CD4-positive, alpha-beta T cell treated with Interleukin-1 beta for 1 hour (primary cell): ENCODE results near the gene PYCARD.
"Not testable (repeated sequence)": the region's sequence is repeated elsewhere in the genome, so short reads cannot be mapped to it uniquely, and the experiment has no call there.

ENCODE experiments used
- DNase-seq, 2 donors: peaks; one replicate each; pipeline ENCODE4 v3.0.0-alpha.2; 2020 to 2022

Gene PYCARD

DNA sequence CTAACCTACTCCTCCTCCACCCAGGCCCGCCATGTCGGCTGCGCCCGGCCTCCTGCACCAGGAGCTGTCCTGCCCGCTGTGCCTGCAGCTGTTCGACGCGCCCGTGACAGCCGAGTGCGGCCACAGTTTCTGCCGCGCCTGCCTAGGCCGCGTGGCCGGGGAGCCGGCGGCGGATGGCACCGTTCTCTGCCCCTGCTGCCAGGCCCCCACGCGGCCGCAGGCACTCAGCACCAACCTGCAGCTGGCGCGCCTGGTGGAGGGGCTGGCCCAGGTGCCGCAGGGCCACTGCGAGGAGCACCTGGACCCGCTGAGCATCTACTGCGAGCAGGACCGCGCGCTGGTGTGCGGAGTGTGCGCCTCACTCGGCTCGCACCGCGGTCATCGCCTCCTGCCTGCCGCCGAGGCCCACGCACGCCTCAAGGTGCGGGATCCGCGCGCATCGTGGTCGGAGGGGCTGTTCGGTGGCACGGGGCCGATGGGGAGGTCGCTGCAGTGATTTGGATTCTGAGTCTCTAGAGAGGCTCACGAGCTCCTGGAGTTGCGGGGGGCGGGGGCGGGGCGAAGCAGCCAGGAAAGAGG lies 12.2 kb upstream of the PYCARD start:
- no peak for DNase-seq

GRCh38 chr16:31213877-31214707 lies 11.5 kb upstream of the PYCARD start, which contains the start of gene TRIM72:
TRIM72 (plus strand) TSS chr16:31214119; CDS start chr16:31214739, 620 bp downstream.
- DNase-seq: no peak

- DNase-seq: no peak
These were observed 10.8 kb upstream of the PYCARD start for GRCh38 chr16:31213342-31213741.

DNA sequence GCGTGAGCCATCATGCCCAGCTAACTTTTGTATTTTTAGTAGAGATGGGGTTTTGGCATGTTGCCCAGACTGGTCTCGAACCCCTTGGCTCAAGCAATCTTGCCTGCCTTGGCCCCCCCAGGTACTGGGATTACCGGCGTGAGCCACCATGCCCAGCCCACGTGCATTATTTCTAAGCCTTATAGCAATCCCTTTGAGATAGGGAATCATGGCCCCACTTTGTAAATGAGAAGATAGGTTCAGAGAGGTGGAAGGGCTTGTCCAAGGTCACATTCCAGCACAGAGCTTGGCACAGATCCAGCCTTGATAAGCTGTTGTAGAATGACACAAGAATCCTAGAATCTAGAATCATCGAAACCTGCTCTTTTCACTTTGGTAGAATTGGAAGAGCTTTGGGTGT lies 4.2 kb upstream of the PYCARD start:
- no peak for DNase-seq

DNA sequence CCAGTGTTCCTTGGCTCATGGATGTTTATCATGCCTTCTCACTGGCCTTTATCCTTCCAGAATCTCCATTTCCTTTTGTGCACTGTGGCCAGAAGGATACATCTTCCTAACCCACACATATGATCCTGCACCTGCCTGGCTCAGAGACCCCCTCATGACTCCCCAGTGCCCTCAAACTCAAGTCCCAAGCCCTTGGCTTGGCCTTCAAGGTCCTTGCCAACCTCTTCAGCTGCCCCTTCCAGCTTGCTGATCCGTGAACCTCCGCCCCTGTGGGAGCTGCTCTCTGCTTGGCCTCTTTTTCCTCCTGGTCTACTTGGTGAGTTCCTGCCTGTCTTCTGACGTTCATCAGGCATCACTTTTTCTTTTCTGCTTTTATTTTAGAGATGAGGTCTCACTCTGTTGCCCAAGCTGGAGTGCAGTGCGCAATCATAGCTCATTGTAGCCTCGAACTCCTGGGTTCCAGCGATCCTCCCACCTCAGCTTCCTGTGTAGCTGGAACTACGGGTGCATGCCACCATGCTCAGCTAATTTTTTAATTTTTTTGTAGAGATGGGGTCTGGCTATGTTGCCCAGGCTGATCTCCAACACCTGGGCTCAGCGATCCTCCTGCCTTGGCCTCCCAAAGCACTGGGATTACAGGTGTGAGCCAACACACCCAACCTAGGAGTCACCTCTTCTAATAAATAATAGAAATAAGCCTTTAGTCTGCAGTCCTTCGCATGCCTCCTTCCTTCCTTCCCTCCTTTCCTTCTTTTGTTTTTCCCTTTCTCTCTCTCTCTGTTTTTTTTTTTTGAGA lies 2.5 kb upstream of the PYCARD start:
- DNase-seq: no peak

GRCh38 chr16:31201582-31202413 lies 762 bp downstream of the PYCARD start:
- DNase-seq: peak; percentile 41 to 48

DNA sequence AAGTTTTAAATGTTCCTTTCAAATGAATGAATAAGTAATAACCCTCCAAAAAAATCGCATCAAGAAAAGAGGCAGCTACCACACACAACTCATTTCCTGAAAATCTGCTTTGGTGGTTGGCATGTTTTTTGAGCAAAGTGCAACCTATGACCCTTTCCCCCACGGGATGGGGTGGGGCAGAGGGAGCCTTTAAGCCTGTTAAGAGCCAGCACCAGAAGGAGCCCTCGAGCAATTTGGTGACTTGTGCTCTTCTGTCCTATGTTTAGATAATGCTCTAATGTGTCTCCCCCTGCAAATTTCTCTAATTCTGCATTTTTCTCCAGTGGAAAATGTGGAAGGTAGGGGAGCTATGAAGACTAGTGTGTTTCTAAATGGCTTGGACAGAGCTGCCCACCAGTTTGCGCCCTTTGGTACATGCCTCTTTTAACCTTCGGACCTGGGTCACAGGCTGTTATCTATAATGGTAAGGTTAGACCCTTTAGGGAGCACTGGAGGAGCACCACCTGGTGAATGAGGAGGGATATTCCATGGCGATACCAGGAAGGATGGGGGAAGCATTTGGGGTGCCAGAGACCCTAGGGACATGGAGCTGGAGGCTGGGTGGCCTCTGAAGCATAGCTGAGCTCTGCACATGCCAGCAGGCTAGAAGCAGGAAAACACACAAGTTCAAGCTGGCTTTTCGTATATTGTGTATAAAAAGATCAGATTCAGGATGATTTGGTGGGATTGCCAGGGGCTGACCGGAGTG lies 1.6 kb downstream of the PYCARD start:
- peak; percentile 36 to 54 for DNase-seq

- not testable (repeated sequence) for DNase-seq
These were observed 2.4 kb downstream of the PYCARD start for GRCh38 chr16:31200111-31200510.

DNA sequence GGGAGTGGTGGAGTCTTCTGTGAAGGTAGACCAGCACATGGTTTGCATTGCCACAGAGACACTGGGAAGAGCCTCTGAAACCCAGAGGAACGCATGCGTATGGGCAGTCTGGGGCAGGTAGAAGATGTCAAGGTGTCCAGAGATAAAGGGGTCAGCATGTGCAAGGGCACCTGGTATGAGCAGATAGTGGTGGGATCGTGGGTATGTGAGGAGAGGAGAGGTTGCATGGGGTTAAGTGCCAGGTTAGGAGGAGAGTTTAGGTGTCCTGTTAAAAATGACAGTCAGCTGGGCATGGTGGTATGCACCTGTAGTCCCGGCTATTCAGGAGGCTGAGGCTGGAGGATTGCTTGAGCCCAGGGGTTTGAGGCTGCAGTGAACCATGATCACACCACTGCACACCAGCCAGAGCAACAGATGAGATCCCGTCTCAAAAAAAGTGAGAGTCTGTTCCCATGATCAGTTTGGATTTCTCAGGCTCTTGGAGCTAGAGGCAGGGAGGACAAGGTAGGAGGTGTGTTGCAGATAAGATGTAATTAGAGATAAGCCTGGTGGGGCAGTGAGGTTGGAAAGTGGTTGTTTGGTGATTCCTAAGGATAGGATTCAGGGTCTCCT lies 3.0 kb downstream of the PYCARD start:
- DNase-seq: no peak

- DNase-seq: no peak
These were observed 4.2 kb downstream of the PYCARD start for GRCh38 chr16:31198207-31198882.

DNA sequence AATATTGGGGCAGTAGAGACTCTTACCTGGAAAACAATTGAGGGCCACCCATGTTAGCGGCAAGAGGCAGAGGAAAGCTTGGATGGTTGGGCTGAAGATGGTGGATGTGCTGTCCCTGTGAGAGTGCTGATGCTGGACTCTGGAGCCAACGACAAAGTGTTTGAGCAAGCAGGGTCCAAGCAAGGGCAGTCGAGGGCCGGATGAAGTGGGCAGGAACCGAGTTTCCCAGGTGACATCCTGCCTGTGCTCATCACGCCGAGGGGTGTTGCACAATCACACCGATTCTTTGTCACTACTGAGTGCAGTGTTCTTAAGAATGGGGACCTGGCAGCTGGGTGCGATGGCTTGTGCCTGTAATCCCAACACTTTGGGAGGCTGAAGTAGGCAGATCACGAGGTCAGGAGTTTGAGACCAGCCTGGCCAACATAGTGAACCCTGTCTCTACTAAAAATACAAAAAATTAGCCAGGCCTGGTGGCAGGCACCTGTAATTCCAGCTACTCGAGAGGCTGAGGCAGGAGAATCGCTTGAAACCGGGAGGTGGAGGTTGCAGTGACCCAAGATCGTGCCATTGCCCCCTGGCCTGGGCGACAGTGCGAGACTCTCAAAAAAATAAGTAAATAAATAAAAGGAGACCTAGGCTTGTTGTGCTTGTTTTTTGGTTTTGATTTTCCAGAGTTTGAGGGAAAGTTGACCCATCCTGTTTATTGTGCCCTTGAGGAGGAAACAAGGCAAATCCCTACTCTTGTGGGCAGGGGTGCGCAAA lies 6.1 kb downstream of the PYCARD start:
- DNase-seq: no peak

DNA sequence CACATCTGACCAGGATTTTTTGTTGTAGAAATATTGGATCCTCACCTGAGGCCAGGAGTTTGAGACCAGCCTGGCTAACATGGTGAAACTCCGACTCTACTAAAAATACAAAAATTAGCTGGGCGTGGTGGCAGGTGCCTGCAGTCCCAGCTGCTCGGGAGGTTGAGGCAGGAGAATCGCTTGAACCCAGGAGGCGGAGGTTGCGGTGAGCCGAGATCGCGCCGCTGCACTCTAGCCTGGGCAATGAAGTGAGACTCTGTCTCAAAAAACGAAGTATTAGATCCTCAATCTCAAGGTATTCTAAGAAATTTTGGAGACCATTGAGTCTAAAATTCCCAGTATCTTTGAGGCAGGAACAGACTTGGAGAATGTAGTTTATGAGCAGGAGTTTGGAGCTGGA lies 6.7 kb downstream of the PYCARD start:
- DNase-seq: not testable (repeated sequence)

- DNase-seq: no peak
These were observed 7.7 kb downstream of the PYCARD start for GRCh38 chr16:31194898-31195297.

GRCh38 chr16:31193874-31194273 lies 8.7 kb downstream of the PYCARD start:
- no peak for DNase-seq

DNA sequence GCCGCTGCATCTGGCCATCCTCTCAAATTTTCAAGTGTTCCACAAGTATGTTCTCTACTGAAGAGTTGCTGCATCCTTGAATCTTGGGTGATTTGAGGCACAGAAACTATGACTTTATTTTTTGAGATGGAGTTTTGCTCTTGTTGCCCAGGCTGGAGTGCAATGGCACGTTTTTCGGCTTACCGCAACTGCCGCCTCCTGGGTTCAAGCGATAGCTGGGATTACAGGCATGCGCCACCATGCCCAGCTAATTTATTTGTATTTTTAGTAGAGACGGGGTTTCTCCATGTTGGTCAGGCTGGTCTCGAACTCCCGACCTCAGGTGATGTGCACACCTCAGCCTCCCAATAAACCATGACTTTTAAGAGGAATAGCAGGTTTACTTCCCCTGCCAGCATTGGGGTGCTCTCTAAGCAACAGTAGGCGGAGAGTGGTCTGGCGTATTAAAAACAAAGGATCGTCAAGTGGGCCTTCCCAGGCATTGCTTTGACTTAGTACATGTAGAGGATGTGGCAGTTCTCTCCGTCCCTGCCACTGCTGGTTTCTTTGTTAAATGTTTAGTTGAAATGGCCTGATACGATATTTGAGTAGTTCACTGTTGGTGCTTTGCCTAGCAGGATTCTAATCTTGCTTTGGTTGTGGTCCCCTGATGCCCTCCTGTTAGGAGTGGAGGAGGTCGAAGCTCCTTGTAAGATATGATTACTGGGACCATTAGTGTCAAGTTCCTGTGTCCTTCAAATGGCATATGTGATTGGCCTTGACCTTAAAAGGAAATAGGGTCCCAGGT lies 9.5 kb downstream of the PYCARD start:
- no peak for DNase-seq

- DNase-seq: no peak
These were observed 10.7 kb downstream of the PYCARD start for GRCh38 chr16:31191697-31192428.

- DNase-seq: no peak
These were observed 11.6 kb downstream of the PYCARD start for GRCh38 chr16:31190818-31191444.

DNA sequence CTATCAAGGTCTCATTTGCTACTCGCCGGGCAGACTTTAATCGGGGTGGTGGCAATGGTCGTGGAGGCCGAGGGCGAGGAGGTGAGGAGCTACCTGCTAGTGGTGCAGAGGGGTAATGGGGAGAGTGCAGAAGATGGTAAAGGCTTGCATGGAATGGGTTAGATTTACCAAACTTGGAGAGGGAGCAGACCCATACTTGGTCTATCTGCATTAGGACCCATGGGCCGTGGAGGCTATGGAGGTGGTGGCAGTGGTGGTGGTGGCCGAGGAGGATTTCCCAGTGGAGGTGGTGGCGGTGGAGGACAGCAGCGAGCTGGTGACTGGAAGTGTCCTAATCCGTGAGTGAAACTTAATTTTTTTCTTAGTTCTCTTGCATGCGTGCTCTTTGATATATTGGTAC lies 12.5 kb downstream of the PYCARD start:
- DNase-seq: no peak
